ENCODE results near the gene PHLDB2.
"Not testable (repeated sequence)": the region's sequence is repeated elsewhere in the genome, so short reads cannot be mapped to it uniquely, and the experiment has no call there.

Gene PHLDB2

GRCh38 chr3:111859061-111859973 is at the start of gene PHLDB2:
Gene PHLDB2 (plus strand): TSS chr3:111859265. CDS start chr3:111884078, 24,813 bp downstream.
- DNase-seq (ENCODE audit: low read depth), result no peak
- TF ChIP-seq CTCF (IDR thresholded peaks at IDR 0.05; ENCODE audit: low read depth, low read length, missing control alignments), result no peak
- H3K4me3 ChIP-seq (ENCODE audit: low read depth, low read length), result peak within 1 kb of the TSS; percentile 57

GRCh38 chr3:111810909-111811308 is 48.2 kb upstream of the PHLDB2 start:
- no peak for DNase-seq (ENCODE audit: low read depth)
- H3K4me3 ChIP-seq (ENCODE audit: low read depth, low read length), result no peak overlapping the region
- no peak for TF ChIP-seq CTCF (IDR thresholded peaks at IDR 0.05; ENCODE audit: low read depth, low read length, missing control alignments)

- TF ChIP-seq CTCF (IDR thresholded peaks at IDR 0.05; ENCODE audit: low read depth, low read length, missing control alignments), result no peak
- no peak overlapping the region for H3K4me3 ChIP-seq (ENCODE audit: low read depth, low read length)
- no peak for DNase-seq (ENCODE audit: low read depth)
Observed at GRCh38 chr3:111811811-111812210, 47.3 kb upstream of the PHLDB2 start.

- TF ChIP-seq CTCF (IDR thresholded peaks at IDR 0.05; ENCODE audit: low read depth, low read length, missing control alignments), result no peak
- DNase-seq (ENCODE audit: low read depth), result no peak
- no peak overlapping the region for H3K4me3 ChIP-seq (ENCODE audit: low read depth, low read length)
Observed at GRCh38 chr3:111812701-111813100, 46.4 kb upstream of the PHLDB2 start.

GRCh38 chr3:111813441-111813840 is 45.6 kb upstream of the PHLDB2 start:
- no peak overlapping the region for H3K4me3 ChIP-seq (ENCODE audit: low read depth, low read length)

GRCh38 chr3:111813979-111814378 is 45.1 kb upstream of the PHLDB2 start:
- no peak for DNase-seq (ENCODE audit: low read depth)
- no peak overlapping the region for H3K4me3 ChIP-seq (ENCODE audit: low read depth, low read length)
- no peak for TF ChIP-seq CTCF (IDR thresholded peaks at IDR 0.05; ENCODE audit: low read depth, low read length, missing control alignments)

More at GRCh38 chr3:111813441-111813840, 45.6 kb upstream of the PHLDB2 start:
- TF ChIP-seq CTCF (IDR thresholded peaks at IDR 0.05; ENCODE audit: low read depth, low read length, missing control alignments), result no peak
- DNase-seq (ENCODE audit: low read depth), result no peak

GRCh38 chr3:111816771-111817170 is 42.3 kb upstream of the PHLDB2 start:
- not testable (repeated sequence) for DNase-seq (ENCODE audit: low read depth); H3K4me3 ChIP-seq (ENCODE audit: low read depth, low read length)

Data from GM12864 (cell line).